ENCODE measurements around the gene OTOF.

Gene OTOF

DNA sequence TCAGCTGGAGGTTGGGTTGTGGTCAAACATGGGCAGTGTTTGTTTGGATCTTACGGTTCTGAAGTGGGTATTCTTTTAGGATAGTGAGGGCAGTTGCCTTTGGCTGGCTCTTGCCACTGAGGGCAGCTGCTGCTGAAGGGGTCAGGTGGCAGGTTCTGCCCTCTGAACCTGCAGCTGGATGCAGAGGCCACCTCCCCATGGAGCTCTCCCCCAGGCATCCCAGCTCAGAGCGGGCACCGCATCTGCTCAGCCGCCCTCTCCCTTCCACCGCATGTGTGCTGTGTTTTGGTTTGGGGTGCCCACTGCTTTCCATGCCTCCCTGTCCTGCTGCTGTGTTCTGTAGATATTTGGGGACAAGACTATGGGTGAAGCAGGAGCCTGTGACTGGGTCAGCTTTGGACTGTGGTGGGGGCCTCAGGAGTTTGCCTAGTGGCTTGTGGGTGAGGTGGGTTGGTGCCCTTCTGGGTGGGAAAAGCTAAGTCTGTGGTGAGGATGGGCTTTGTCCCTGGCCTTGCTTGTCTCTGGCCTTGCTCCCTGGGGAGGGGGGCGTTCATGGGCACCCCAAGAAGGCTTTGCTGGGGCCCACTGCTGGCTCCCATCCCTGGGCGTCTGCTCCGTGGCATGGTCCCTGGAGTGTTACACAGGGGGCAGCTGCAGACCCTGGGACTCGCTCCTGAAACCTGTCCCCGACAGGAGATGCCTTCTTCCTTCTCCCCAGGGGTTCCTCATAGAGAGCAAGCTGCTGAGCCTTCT, 28.5 kb downstream of the OTOF start:
- DNase-seq (ENCODE audit: low read depth) = no peak

DNA sequence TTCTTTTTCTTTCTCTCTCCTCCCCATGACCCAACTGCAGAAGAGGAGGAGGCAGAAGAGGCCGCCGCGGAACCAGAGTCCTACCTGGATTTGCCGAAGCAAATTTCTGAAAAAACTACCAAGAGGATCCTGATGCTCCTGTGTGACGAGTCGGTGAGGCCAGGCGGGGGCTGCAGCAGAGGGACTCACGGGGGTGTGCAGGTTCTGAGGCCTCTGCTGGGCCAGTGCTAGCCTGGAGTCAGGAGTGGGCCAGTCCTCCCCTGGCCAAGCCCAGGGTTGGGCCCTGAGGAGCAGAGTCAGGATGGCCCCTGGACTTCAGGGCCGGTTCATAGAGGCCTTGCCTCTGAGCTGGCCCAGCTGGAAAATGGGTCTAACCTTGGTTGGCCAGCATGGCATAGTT, 29.3 kb downstream of the OTOF start:
- no peak for DNase-seq (ENCODE audit: low read depth)

DNA sequence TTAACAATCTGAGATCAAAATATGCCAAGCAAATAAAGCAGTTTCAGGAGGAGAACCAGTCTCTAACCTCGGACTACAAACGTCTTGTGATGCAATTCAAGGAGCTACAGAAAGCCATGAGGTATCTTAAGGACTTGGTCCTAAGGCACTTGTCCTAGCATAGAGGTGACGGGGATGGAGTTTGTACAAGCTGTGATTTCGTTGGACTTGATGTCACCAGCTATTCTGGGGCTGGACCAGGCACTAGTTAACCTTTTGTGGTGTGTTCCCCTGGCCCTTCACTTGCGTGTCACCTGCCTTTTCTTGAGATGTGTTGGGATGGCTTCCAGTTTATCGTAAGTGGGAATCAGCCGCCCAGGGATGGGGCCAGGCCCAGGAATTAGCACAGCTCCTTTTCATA, 33.7 kb downstream of the OTOF start:
- no peak for DNase-seq (ENCODE audit: low read depth)

DNA sequence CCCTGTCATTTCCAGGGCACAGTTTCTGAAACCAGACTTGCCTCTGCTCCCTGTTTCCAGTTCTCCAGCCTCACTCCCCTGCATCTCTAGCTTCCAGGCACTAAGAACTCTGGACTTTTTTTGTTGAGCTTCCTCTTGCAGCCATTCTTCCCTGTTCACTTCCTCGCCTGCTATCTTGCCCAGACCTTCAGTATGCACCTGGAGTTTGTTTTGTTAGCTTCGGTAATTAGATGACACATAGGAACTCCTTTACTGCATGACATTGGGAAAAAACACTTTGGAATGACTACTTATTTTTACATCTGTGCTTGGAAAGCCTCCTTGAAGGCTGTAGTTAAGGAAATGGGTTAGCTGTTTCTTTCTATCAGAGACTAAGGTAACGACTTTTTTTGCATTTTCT, 35.2 kb downstream of the OTOF start:
- no peak for DNase-seq (ENCODE audit: low read depth)

DNA sequence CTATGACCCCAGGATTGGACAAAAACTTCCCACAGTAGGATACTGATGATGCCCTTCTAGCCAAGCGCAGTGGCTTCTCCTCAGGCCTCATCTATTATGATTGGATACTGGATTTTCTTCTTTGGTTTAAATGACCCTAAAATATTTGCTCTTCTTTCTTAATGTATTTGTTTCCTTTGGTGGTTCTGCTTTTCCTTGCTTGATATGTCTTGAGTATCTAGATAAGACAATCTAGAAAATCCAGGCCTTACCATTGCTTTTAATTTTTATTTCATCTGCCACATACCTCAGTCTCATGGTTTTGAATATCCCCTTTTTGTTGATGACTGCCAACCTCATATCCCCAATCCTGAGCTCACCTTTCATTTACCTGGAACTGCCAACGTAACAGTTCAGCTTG, 35.6 kb downstream of the OTOF start:
- DNase-seq (ENCODE audit: low read depth) = no peak

DNA sequence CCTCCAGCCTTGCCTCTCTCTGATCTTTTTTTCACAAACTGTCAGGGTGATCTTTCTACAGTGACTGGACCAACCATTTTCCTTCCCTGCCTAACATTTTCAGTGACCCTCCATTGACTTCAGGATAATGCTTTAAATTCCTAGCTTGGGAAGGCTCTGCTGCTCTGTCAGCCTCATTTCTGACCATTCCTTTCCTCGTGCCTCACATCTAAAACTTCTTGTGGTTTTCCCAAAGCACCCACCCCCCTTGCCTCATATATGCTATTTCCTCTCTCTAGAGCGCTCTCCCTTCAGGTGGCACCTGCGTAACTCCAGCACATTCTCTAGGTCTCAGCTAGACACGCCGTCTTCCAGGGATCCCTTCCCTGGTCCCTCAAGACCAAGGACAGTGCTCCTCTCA, 39.0 kb downstream of the OTOF start:
- DNase-seq (ENCODE audit: low read depth) = no peak

DNA sequence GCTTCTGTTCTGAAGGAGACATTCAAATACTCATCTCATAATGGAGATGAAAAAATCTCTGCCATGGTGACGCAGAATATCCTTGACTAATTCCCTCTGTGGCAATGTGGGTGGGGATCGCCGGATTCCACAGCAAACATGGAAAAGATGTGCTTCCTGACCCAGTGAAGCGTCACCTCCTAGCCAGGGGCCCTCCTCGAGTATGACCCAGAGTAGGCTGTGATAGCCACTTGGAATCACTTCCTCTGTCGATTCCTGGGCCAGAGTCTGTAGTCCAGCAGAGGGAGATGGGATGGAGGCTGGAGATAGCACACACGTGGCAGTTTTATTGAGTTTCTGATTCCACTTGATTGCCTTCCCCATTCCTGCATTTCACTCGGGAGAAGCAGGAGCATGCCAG, 39.4 kb downstream of the OTOF start:
- DNase-seq (ENCODE audit: low read depth) = no peak

DNA sequence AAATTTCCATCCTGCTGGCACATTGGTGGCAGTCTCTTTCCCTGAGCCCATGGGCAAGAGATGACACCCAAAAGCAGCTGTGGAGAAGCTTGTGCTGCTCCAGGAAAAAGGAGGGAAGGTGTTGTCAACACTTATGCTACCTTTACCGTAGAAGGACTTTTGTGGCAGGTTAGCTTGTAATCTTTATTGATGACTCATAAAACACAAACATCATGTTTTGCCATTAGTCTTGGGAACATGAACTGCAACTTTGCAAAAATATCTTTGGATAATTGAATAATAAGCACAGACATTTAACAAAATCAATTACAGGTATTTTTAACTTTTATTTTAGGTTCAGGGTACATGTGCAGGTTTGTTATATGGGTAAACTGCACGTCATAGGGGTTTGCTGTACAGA, 42.8 kb downstream of the OTOF start:
- no peak for DNase-seq (ENCODE audit: low read depth)

DNA sequence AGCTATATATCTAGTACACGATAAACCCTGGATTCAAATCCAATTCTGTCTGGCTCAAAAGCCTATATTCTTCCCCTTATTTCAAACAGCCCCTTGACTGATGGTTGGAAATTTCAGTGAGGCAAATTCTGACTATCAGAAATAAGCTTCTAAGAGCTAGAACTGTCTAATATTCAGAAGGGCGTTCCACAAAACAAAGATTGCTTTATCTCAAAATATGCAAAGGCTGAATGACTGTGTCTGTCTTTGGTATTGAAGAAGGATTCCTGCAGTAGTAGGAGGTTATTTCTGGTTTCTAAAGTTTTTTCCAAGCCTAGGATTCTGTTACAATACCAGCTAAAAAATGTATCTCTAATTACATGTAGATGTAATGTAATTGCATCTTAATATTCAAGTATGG, 45.1 kb downstream of the OTOF start:
- DNase-seq (ENCODE audit: low read depth) = no peak

DNA sequence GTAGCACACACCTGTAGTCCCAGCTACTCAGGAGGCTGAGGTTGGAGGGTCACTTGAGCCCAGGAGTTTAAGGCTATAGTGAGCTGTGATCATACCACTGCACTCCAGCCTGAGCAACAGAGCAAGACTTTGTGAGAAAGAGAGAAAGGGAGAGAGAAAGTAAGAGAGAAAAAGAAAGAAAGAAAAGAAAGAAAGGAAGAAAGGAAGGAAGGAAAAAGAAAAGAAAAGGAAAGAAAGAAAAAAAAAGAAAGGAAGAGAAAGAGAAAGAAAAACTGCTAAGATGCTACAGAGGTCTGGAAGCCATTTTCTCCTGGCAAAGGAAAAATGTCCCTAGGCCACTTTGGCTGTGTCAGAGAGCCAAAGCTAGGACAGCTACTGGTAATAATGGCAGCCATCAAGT, 45.6 kb downstream of the OTOF start:
- no peak for DNase-seq (ENCODE audit: low read depth)

DNA sequence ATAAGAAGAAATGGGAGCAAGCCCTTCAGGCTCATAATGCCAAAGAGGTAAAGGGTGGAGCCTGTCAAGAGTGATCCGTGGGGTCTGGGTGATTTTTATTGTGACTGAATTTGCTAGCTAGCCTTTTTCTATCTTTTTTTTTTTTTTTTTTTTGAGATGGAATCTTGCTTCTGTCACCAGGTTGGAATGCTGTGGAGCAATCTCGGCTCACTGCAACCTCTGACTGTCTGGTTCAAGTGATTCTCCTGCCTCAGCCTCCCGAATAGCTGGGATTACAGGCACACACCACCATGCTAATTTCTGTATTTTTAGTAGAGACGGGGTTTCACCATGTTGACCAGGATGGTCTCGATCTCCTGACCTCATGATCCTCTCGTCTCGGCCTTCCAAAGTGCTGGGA, 47.1 kb downstream of the OTOF start:
- DNase-seq (ENCODE audit: low read depth) = no peak

DNA sequence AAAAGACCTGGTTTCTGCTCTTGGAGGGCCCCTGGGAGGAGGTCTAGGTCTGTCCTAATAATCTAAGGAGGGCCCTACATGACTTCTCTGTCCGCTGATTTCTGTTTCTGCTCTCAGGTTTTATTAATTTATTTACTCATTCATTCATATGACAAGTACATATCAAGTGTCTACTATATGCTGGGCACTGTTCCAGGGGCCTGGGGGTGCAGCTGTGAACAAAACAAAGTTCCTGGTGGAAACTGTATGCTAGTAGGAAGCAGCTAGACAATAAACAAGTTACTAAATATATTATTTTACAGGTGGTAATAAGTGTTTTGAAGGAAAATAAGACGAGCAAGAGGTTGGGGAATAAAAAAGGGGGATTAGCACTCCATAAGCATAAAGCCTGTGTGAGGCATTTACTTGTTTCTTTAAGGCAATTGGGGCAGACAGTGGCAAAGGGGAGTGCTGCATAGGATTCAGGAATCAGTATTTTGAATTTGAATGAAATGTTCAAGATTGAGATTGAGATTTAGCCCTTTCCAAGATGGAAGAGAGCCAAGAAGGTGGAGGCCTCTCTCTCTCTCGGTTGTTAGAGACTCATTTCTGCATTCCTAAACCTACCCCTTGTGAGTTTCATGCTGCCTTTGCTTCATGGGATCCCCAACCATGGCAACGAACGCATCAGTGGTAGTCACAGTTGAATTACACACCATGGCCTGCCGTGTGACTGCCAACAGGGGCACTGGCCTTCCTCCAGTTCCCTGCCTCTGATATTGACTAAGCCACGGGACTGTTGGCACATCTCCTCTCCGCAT, 47.9 kb downstream of the OTOF start:
- no peak for DNase-seq (ENCODE audit: low read depth)

DNA sequence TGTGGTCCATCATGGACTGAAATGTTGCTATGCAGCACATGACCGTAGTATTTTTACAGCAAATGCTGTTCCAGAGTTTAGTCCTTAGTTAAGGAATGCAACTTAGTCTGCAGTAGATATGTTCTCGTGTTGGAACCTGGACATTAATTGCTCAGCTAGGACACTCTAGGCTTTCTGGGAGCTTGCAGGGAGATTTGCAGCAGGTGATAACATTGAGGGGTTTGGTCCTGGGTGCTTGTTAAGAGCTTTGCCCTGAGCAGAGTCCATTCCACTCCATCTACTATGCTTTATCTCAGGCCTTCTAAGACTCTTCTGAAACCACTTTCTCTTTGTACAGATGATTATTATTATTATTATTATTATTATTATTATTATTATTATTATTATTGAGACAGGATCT, 49.1 kb downstream of the OTOF start:
- DNase-seq (ENCODE audit: low read depth) = no peak

DNA sequence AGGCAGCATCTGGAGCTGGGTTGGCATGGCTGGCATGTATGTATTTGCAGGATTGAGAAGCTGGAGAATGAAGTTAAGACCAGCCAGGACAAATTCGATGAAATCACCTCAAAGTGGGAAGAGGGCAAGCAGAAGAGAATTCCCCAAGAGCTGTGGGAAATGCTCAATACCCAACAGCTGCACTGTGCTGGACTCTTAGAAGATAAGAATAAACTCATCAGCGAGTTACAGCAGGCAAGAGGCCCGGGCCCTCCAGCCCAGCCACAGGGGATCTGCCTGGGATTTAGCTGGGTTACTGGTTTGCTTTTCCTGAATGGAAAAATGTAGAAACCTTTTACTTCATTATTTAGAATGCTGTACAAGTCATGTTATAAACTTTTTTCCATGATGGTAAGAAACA, 53.7 kb downstream of the OTOF start:
- DNase-seq (ENCODE audit: low read depth) = no peak

DNA sequence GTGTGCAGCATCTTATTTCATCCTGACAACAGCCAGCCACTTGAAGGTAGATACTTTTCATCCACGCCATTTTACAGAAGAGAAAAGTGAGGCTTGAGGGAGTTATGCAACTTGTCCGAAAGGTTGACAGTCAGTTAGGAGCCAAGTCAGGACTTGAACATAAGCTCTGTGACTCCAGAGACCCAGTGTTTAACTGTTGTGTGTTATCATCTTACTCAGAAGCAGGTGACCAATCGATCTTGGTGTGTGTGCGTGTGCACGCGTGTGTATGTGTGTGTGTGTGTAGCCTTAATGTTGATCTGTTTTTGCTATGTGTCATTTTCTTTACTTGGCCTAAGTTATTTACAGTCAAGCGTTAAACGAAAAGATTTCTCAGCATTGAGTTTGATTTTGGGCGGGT, 54.2 kb downstream of the OTOF start:
- no peak for DNase-seq (ENCODE audit: low read depth)

DNA sequence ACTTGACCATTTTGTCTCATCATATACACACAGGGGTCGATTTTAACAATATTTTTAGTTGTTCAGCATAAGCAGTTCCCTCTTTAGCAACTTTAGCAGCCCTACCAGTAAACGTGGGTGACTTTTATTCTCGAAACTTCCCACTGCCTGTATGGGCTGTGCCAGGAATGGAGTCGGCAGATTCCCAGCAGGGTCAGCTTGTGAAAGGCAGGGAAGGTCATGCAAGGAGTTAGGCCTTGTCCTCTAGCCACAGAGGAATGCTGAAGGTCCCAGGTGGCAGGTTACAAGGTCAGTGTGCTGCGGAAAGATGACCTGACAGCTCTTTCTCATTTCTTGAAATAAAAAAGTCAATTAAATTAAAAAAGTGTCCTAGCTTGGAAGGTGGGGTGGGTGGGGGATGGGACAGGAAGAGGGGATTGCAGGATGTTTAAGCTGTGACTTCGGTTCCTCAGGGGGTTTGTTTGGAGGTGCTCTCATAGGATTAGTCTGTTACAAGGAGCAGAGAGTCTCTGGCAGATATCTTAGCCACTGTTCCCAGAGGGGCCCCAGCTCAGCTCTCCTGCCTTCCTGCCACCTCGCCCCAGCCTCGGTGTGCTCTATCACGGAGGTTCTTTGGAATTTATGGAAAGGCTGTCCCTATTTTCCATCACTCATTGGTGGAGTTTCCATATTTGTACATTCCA, 54.8 kb downstream of the OTOF start:
- DNase-seq (ENCODE audit: low read depth) = no peak

DNA sequence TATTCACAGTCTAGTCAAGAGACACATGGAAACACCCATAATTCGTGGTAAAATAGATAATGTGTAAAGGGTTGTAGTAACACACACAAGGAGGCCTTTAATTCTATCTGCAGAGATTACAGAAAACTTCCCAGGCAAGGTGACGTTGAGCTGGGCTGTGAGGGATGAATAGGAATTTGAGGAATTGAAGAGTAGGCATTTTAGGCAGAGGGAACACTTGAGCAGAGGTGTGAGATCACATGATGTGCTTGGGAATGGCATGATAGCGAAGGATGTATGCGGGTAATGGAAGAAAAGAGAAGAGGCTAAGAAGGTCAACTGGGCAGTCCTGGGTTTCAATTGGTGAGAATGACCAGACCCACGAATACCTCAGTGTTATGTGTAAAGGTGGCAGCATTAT, 56.0 kb downstream of the OTOF start:
- no peak for DNase-seq (ENCODE audit: low read depth)

DNA sequence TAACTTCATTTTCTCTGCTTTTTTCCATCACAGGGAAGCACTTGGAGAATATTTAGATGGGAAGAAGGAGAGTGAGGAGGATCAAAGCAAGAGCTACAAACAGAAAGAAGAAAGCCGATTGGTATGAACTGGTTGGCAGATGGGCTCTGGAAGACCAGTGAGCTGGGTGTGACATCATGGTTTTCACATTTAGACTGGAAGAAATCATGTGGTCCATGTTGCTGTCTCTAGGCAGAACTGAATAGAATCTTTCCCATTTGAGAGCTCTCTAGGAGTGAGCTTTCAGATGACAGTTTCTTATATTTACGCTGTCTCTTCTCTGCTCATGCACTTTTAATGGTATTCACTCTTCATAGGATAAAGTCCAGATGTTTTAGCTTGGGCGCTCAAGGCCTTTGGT, 63.6 kb downstream of the OTOF start:
- no peak for DNase-seq (ENCODE audit: low read depth)

DNA sequence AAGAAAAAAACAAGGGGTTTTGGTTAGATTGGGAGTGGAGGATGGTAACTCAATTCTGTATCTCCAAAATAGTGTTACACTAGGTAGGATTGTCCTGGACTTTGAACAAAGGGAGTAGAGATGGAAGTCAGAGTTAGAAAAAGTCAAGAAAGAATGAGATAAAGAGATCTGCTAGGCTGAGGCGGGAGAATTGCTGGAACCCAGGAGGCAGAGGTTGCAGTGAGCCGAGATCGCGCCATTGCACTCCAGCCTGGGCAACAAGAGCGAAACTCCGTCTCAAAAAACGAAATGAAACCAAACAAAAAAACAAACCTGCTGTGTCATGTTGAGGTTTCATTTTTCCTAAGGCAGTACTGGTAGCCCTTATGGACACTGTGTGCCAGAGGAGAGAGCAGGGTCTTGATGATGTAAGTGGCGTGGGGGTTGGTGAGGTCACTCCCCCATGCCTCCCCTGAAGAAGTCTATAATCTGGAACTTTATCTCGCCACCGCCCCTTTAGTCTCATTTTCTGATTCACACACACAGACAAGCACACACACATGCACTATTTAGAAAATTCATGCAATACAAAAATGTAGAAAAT, 65.7 kb downstream of the OTOF start:
- no peak for DNase-seq (ENCODE audit: low read depth)

DNA sequence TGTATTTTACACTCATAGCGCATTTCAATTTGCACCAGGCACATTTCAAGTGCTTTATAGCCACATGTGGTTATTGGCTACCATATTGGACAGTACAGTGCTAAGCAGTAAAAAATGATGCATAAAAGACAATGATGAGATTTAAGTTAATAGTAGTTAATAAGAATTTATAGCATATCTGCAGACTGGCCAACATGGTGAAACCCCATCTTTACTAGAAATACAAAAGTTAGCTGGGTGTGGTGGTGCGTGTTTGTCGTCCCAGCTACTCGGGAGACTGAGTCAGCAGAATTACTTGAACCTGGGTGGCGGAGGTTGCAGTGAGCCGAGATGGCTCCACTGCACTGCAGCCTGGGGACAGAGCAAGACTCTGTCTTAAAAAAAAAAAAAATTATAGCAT, 66.5 kb downstream of the OTOF start:
- DNase-seq (ENCODE audit: low read depth) = no peak

DNA sequence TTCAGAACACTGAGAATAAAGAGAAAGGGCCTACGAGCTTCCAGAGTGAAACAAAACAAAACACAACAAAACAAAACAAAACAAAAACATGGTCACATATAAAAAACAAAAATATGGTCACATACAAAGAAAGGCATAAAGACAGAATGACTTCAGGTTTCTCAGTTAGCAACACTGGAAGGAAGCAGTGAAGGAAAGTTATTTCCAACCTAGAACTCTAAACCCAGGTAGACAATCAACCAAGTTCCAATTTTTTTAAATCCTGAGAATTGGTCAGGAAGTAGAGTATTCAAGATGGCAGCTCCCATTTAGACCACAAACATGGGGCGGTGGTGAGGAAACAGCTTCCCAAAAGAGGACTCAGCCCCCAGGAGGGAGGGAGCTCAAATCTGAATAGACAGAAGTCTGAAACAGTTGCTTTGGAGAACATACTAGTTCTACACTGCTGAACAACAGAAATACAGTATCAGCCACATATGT, 67.1 kb downstream of the OTOF start:
- no peak for DNase-seq (ENCODE audit: low read depth)

DNA sequence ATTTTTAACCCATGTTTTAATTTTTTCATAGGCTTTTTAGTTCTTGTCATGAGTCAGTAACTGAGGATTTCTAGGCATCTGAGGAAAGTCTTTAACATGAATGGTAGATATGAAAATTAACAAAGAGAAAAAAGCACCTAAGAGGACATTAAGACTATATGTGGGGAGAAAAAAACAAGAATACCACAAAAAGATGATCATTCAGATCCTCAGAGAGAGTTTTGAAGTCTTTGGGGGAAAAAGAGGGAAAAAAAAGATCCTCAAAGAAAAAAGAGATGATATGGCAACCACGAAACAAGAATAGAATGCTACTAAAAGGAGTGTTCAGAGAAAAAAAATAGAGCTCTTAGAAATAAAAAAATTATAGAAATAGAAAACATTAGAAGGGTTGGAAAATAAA, 68.1 kb downstream of the OTOF start:
- DNase-seq (ENCODE audit: low read depth) = no peak

DNA sequence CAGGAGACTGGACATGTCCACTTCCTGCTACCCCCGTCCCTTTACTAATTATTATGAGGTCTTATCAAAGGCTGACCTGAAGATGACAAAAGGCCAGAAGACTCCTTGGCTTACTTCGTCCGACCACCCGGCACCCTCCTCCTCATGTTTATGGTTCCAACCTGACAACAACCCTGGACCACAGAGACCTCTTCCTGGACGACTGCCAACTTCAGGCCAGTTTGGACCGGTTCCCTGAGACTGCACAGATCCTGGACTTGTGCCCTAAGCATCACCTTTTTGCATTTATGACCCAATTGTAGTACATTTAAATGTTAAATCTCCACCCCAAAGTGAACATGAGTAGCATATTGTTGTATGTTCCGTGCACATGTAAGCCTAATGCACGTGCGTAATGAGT, 70.4 kb downstream of the OTOF start:
- DNase-seq (ENCODE audit: low read depth) = no peak
